ENCODE data around the gene GAREM2.

- TF ChIP-seq, protein P1, sequence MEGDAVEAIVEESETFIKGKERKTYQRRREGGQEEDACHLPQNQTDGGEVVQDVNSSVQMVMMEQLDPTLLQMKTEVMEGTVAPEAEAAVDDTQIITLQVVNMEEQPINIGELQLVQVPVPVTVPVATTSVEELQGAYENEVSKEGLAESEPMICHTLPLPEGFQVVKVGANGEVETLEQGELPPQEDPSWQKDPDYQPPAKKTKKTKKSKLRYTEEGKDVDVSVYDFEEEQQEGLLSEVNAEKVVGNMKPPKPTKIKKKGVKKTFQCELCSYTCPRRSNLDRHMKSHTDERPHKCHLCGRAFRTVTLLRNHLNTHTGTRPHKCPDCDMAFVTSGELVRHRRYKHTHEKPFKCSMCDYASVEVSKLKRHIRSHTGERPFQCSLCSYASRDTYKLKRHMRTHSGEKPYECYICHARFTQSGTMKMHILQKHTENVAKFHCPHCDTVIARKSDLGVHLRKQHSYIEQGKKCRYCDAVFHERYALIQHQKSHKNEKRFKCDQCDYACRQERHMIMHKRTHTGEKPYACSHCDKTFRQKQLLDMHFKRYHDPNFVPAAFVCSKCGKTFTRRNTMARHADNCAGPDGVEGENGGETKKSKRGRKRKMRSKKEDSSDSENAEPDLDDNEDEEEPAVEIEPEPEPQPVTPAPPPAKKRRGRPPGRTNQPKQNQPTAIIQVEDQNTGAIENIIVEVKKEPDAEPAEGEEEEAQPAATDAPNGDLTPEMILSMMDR (IDR thresholded peaks at IDR 0.05 in 4 of 5, conservative IDR thresholded peaks at IDR 0.05 in 1 of 5): no peak
- TF ChIP-seq POLR2A (IDR thresholded peaks at IDR 0.05): no peak
Observed at GRCh38 chr2:26195040-26195984, 22.4 kb downstream of the GAREM2 start.

Measured in gastrocnemius medialis (tissue), 4 donors.